Activated CD4-positive, alpha-beta T cell treated with anti-CD3 and anti-CD28 coated beads, Interleukin-2, amount 10 ng/mL, durations not matched to agents 24 days and 14 days (primary cell): ENCODE results near the gene SDK2. TPM values are rescaled to one million over a fixed set of nuclear protein-coding genes. Genes with fewer than 3 reads are reported as not detected.
"Not testable (repeated sequence)": the region's sequence is repeated elsewhere in the genome, so short reads cannot be mapped to it uniquely, and the experiment has no call there.

Experiments
- DNase-seq: peaks from one replicate; pipeline ENCODE4 v3.0.0; 2022
- H3K27ac Mint-ChIP-seq: one replicate; pipeline ENCODE4 v1.8.0; 2022; ENCODE audit warnings: mild to moderate bottlenecking, mixed read lengths
- H3K27me3 Mint-ChIP-seq: one replicate; pipeline ENCODE4 v1.8.0; 2022; ENCODE audit warnings: mixed read lengths
- H3K36me3 Mint-ChIP-seq: one replicate; pipeline ENCODE4 v1.8.0; 2022; ENCODE audit warnings: low read depth, mild to moderate bottlenecking, mixed read lengths
- H3K4me1 Mint-ChIP-seq: one replicate; pipeline ENCODE4 v1.8.0; 2021; ENCODE audit warnings: mixed read lengths
- H3K4me3 Mint-ChIP-seq: one replicate; pipeline ENCODE4 v1.8.0; 2022; ENCODE audit warnings: mild to moderate bottlenecking, moderate library complexity, mixed read lengths
- H3K9me3 Mint-ChIP-seq: one replicate; pipeline ENCODE4 v1.8.0; 2021; ENCODE audit warnings: mixed read lengths
- intact Hi-C: fragments of 100-400 bp; cut with micrococcal nuclease; formaldehyde crosslinking; loops from one replicate; pipeline ENCODE4 v1.15.1; 2023
- total RNA-seq: library from RNA; stranded (reverse); gene quantifications from 2 replicates; pipeline ENCODE4 v1.2.3, GENCODE V29; 2022

The SDK2 gene
- total RNA-seq, 1 donor from 2014 or later, result 0.42 TPM

- no peaks in the 10 kb centered on the region for H3K36me3 Mint-ChIP-seq
- H3K9me3 Mint-ChIP-seq, result no peaks in the 10 kb centered on the region
- intact Hi-C loops, result no loop called here
- H3K27me3 Mint-ChIP-seq, result no peaks in the 10 kb centered on the region
- DNase-seq, result no peak
- H3K4me1 Mint-ChIP-seq, result no peaks in the 10 kb centered on the region
- no peak overlapping the region for H3K4me3 Mint-ChIP-seq
- H3K27ac Mint-ChIP-seq, result no peak overlapping the region
These were observed 152.6 kb downstream of the SDK2 start for GRCh38 chr17:73491648-73492047.

- intact Hi-C loops, result no loop called here
- Mint-ChIP-seq H3K4me1 (no peaks in the 10 kb centered on the region), H3K9me3 (no peaks in the 10 kb centered on the region), H3K27ac (no peak overlapping the region), H3K27me3 (no peaks in the 10 kb centered on the region), H3K4me3 (no peak overlapping the region), H3K36me3 (no peaks in the 10 kb centered on the region)
- no peak for DNase-seq
These were observed 153.4 kb downstream of the SDK2 start for GRCh38 chr17:73490851-73491250.

GRCh38 chr17:73489991-73490390, 154.3 kb downstream of the SDK2 start:
- Mint-ChIP-seq H3K4me3 (no peak overlapping the region), H3K27ac (no peak overlapping the region), H3K9me3 (peaks cover 3% of the 10 kb centered on the region), H3K36me3 (no peaks in the 10 kb centered on the region), H3K4me1 (no peaks in the 10 kb centered on the region), H3K27me3 (no peaks in the 10 kb centered on the region)
- intact Hi-C loops, result no loop called here
- DNase-seq, result no peak

GRCh38 chr17:73489333-73489732, 154.9 kb downstream of the SDK2 start:
- Mint-ChIP-seq H3K27ac (no peak overlapping the region), H3K36me3 (no peaks in the 10 kb centered on the region), H3K27me3 (no peaks in the 10 kb centered on the region), H3K4me3 (no peak overlapping the region), H3K9me3 (peaks cover 5% of the 10 kb centered on the region), H3K4me1 (no peaks in the 10 kb centered on the region)
- intact Hi-C loops, result no loop called here
- no peak for DNase-seq

- H3K36me3 Mint-ChIP-seq, result no peaks in the 10 kb centered on the region
- intact Hi-C loops, result no loop called here
- H3K4me3 Mint-ChIP-seq, result no peak overlapping the region
- no peak for DNase-seq
- no peaks in the 10 kb centered on the region for H3K27me3 Mint-ChIP-seq
- no peaks in the 10 kb centered on the region for H3K4me1 Mint-ChIP-seq
- H3K27ac Mint-ChIP-seq, result no peak overlapping the region
- H3K9me3 Mint-ChIP-seq, result peaks cover 5% of the 10 kb centered on the region
These were observed 159.1 kb downstream of the SDK2 start for GRCh38 chr17:73485130-73485529.

- Mint-ChIP-seq H3K4me3 (no peak overlapping the region), H3K36me3 (no peaks in the 10 kb centered on the region), H3K9me3 (peaks cover 5% of the 10 kb centered on the region), H3K27me3 (no peaks in the 10 kb centered on the region), H3K4me1 (no peaks in the 10 kb centered on the region), H3K27ac (no peak overlapping the region)
- no peak for DNase-seq
- intact Hi-C loops, result no loop called here
These were observed 161.4 kb downstream of the SDK2 start for GRCh38 chr17:73482894-73483293.

GRCh38 chr17:73482251-73482716, 162.0 kb downstream of the SDK2 start:
- intact Hi-C loops, result no loop called here
- no peak for DNase-seq

GRCh38 chr17:73481676-73482075, 162.6 kb downstream of the SDK2 start:
- H3K36me3 Mint-ChIP-seq, result no peaks in the 10 kb centered on the region
- no peak overlapping the region for H3K4me3 Mint-ChIP-seq
- no peak for DNase-seq
- H3K27me3 Mint-ChIP-seq, result no peaks in the 10 kb centered on the region
- intact Hi-C loops, result no loop called here
- no peak overlapping the region for H3K27ac Mint-ChIP-seq
- no peaks in the 10 kb centered on the region for H3K4me1 Mint-ChIP-seq
- H3K9me3 Mint-ChIP-seq, result peaks cover 5% of the 10 kb centered on the region

More at GRCh38 chr17:73482251-73482716, 162.0 kb downstream of the SDK2 start:
- H3K36me3 Mint-ChIP-seq, result no peaks in the 10 kb centered on the region
- peaks cover 5% of the 10 kb centered on the region for H3K9me3 Mint-ChIP-seq
- no peak overlapping the region for H3K27ac Mint-ChIP-seq
- no peak overlapping the region for H3K4me3 Mint-ChIP-seq
- no peaks in the 10 kb centered on the region for H3K27me3 Mint-ChIP-seq
- no peaks in the 10 kb centered on the region for H3K4me1 Mint-ChIP-seq

DNA sequence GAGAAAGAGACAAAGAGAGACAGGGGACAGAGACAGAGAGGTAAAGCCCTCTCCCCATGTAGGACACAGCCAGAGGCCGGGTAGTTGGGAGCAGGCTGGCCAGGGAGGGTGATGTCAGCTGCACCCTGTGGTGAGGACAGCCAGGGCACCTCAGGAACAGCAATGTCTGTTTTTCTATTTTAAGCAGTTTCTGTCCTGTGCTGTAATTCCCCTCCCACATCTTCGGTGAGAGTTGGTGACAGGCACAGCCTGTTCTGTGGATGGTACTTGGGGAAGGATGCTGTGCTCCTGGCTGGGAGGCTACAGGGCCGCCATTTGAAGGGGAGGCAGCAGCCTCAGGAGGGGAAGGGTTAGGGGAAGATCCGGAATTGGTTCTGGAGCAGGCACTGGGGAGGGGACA, 163.5 kb downstream of the SDK2 start:
- no peaks in the 10 kb centered on the region for H3K4me1 Mint-ChIP-seq
- no peaks in the 10 kb centered on the region for H3K27me3 Mint-ChIP-seq
- no peak for DNase-seq
- H3K27ac Mint-ChIP-seq, result no peak overlapping the region
- H3K36me3 Mint-ChIP-seq, result no peaks in the 10 kb centered on the region
- no peak overlapping the region for H3K4me3 Mint-ChIP-seq
- intact Hi-C loops, result no loop called here
- peaks cover 5% of the 10 kb centered on the region for H3K9me3 Mint-ChIP-seq

GRCh38 chr17:73478768-73479424, 165.3 kb downstream of the SDK2 start:
- peaks cover 5% of the 10 kb centered on the region for H3K27me3 Mint-ChIP-seq

GRCh38 chr17:73478334-73478733, 165.9 kb downstream of the SDK2 start:
- no peaks in the 10 kb centered on the region for H3K36me3 Mint-ChIP-seq
- H3K4me3 Mint-ChIP-seq, result no peak overlapping the region
- no peak overlapping the region for H3K27ac Mint-ChIP-seq
- H3K4me1 Mint-ChIP-seq, result no peaks in the 10 kb centered on the region
- no peak for DNase-seq
- intact Hi-C loops, result no loop called here
- H3K9me3 Mint-ChIP-seq, result no peaks in the 10 kb centered on the region
- H3K27me3 Mint-ChIP-seq, result peaks cover 6% of the 10 kb centered on the region

More at GRCh38 chr17:73478768-73479424, 165.3 kb downstream of the SDK2 start:
- intact Hi-C loops, result no loop called here
- H3K36me3 Mint-ChIP-seq, result no peaks in the 10 kb centered on the region
- H3K27ac Mint-ChIP-seq, result no peak overlapping the region
- no peaks in the 10 kb centered on the region for H3K4me1 Mint-ChIP-seq
- H3K9me3 Mint-ChIP-seq, result no peaks in the 10 kb centered on the region
- H3K4me3 Mint-ChIP-seq, result no peak overlapping the region
- DNase-seq, result no peak

DNA sequence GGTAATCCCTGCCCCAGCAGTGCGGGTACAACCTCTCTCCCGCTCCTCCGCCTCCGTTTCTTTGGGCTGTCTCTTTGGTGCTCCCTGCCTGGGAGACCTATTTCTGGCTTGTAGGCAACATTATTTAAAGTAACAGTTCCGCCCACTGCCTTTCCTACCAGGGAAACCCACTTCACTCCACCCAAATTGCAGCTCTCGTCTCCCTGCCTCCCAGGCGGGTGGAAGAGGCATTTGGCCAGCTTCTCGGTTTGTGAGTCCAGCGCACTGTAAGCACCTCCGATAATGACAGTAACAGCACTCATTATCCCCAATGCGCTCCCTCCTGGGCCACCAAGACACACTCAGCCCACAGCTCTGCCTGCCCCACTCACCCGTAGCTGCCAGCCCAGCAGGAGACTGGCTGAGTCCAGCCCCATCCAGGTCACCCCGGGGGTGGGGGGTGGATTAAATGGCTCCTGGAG, 167.3 kb downstream of the SDK2 start:
- intact Hi-C loops, result no loop called here
- H3K27ac Mint-ChIP-seq, result no peak overlapping the region
- H3K4me1 Mint-ChIP-seq, result no peaks in the 10 kb centered on the region
- H3K36me3 Mint-ChIP-seq, result no peaks in the 10 kb centered on the region
- no peak for DNase-seq
- no peak overlapping the region for H3K4me3 Mint-ChIP-seq
- H3K9me3 Mint-ChIP-seq, result no peaks in the 10 kb centered on the region
- H3K27me3 Mint-ChIP-seq, result peaks cover 6% of the 10 kb centered on the region

- no peak overlapping the region for H3K4me3 Mint-ChIP-seq
- DNase-seq, result no peak
- H3K9me3 Mint-ChIP-seq, result no peaks in the 10 kb centered on the region
- intact Hi-C loops, result no loop called here
- no peaks in the 10 kb centered on the region for H3K4me1 Mint-ChIP-seq
- peaks cover 6% of the 10 kb centered on the region for H3K27me3 Mint-ChIP-seq
- H3K27ac Mint-ChIP-seq, result no peak overlapping the region
- H3K36me3 Mint-ChIP-seq, result no peaks in the 10 kb centered on the region
These were observed 169.8 kb downstream of the SDK2 start for GRCh38 chr17:73474370-73474988.

DNA sequence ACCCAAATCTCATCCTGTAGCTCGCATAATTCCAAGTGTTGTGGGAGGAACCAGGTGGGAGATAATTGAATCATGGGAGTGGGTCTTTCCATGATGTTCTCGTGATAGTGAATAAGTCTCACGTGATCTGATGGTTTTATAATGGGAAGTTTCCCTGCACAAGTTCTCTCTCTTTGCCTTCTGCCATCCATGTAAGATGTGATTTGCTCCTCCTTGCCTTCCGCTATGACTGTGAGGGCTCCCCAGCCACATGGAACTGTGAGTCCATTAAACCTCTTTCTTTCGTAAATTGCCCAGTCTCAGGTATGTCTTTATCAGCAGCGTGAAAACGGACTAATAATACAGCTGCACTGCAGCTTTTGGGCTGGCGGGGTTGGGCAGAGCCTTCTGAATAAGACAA, 171.5 kb downstream of the SDK2 start:
- H3K4me1 Mint-ChIP-seq, H3K4me3 Mint-ChIP-seq, DNase-seq, H3K27ac Mint-ChIP-seq, intact Hi-C loops, H3K27me3 Mint-ChIP-seq, H3K9me3 Mint-ChIP-seq, H3K36me3 Mint-ChIP-seq: not testable (repeated sequence)
